Thyroid gland (tissue), 4 donors: ENCODE measurements around the gene NLRP10.

Experiments used
- POLR2A ChIP-seq, 2 donors: fragments of 450-650 bp; IDR thresholded peaks; one replicate each; pipeline ENCODE4 v1.6.1; 2017; ENCODE audit warnings: antibody characterized with exemption in 2 of 2, mild to moderate bottlenecking in 2 of 2, moderate library complexity in 1 of 2
- TF ChIP-seq, protein P1 (sequence below), 6 experiments: fragments of 200-600 bp in 3 of 6; fragments of 450-650 bp in 3 of 6; sonication (generic) in 3 of 6; IDR thresholded peaks; one replicate each; pipeline ENCODE4 v1.5.1; 2016 to 2019; ENCODE audit warnings: antibody characterized with exemption in 6 of 6, mild to moderate bottlenecking in 2 of 6, inconsistent platforms in 1 of 6, moderate library complexity in 1 of 6

- TF ChIP-seq POLR2A (IDR thresholded peaks at IDR 0.05) = no peak
- TF ChIP-seq, protein P1, sequence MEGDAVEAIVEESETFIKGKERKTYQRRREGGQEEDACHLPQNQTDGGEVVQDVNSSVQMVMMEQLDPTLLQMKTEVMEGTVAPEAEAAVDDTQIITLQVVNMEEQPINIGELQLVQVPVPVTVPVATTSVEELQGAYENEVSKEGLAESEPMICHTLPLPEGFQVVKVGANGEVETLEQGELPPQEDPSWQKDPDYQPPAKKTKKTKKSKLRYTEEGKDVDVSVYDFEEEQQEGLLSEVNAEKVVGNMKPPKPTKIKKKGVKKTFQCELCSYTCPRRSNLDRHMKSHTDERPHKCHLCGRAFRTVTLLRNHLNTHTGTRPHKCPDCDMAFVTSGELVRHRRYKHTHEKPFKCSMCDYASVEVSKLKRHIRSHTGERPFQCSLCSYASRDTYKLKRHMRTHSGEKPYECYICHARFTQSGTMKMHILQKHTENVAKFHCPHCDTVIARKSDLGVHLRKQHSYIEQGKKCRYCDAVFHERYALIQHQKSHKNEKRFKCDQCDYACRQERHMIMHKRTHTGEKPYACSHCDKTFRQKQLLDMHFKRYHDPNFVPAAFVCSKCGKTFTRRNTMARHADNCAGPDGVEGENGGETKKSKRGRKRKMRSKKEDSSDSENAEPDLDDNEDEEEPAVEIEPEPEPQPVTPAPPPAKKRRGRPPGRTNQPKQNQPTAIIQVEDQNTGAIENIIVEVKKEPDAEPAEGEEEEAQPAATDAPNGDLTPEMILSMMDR (IDR thresholded peaks at IDR 0.05) = no peak
Observed at GRCh38 chr11:7974668-7975067, 9.4 kb upstream of the NLRP10 start.
